GM12892 (cell line): ENCODE results near the gene PDE1A.

ENCODE experiments used
- POLR2A ChIP-seq: IDR thresholded peaks from 2 replicates; pipeline ENCODE4 v1.6.1; 2011; ENCODE audit warnings: low read depth, low read length, control low read depth
- POLR2AphosphoS5 ChIP-seq: IDR thresholded peaks from 2 replicates; pipeline ENCODE4 v1.6.1; 2011; ENCODE audit warnings: low read depth, low read length, control low read depth
- TAF1 ChIP-seq: IDR thresholded peaks from 2 replicates; pipeline ENCODE4 v1.6.1; 2011; ENCODE audit warnings: low read depth, mild to moderate bottlenecking, control low read depth, low read length, borderline replicate concordance

- TF ChIP-seq POLR2A (no peak), POLR2AphosphoS5 (no peak), TAF1 (no peak)
Measured at GRCh38 chr2:182321096-182321495, 105.7 kb downstream of the PDE1A start.
